Measurements from ENCODE around the gene PACS2.

The PACS2 gene

GRCh38 chr14:105337433-105337832 is 22.9 kb downstream of the PACS2 start:
- POLR2A ChIA-PET = no interaction called here
- no peak for DNase-seq (ENCODE audit: low read depth, low spot score)
- H3K4me3 ChIP-seq (ENCODE audit: low read depth, low read length) = no peak overlapping the region
- TF ChIP-seq CTCF (IDR thresholded peaks at IDR 0.05; ENCODE audit: insufficient read depth, low read length, missing control alignments) = no peak
- CTCF ChIA-PET = interaction anchor here (0.8 kb wide), 1 partner anchor 15 kb away, joined by 5 read pairs; no protein-coding TSS in a partner anchor

GRCh38 chr14:105337966-105338741 is 23.6 kb downstream of the PACS2 start:
- ChIA-PET POLR2A (no interaction called here), CTCF (interaction anchor here (0.8 kb wide), 1 partner anchor 14 kb away, joined by 5 read pairs; no protein-coding TSS in a partner anchor)

GRCh38 chr14:105340821-105341733 is 26.5 kb downstream of the PACS2 start:
- no peak for DNase-seq (ENCODE audit: low read depth, low spot score)
- ChIA-PET POLR2A (interaction anchor here (0.9 kb wide), 1 partner anchor 11 kb away, joined by 3 read pairs; no protein-coding TSS in a partner anchor), CTCF (interaction anchor here (1.1 to 4.1 kb wide), 3 partner anchors 10 to 251 kb away, joined by 3 to 26 read pairs (median 4); no protein-coding TSS in a partner anchor)
- no peak for TF ChIP-seq CTCF (IDR thresholded peaks at IDR 0.05; ENCODE audit: insufficient read depth, low read length, missing control alignments)
- H3K4me3 ChIP-seq (ENCODE audit: low read depth, low read length) = no peak overlapping the region

More at GRCh38 chr14:105337966-105338741, 23.6 kb downstream of the PACS2 start:
- DNase-seq (ENCODE audit: low read depth, low spot score) = no peak
- no peak for TF ChIP-seq CTCF (IDR thresholded peaks at IDR 0.05; ENCODE audit: insufficient read depth, low read length, missing control alignments)
- no peak overlapping the region for H3K4me3 ChIP-seq (ENCODE audit: low read depth, low read length)

GRCh38 chr14:105343194-105343593 is 28.6 kb downstream of the PACS2 start:
- no peak for TF ChIP-seq CTCF (IDR thresholded peaks at IDR 0.05; ENCODE audit: insufficient read depth, low read length, missing control alignments)
- H3K4me3 ChIP-seq (ENCODE audit: low read depth, low read length) = no peak overlapping the region
- POLR2A ChIA-PET = interaction anchor here (0.6 kb wide), 1 partner anchor 29 kb away, joined by 3 read pairs; the partner anchor contains the start of gene PACS2
- CTCF ChIA-PET = interaction anchor here (0.6 to 4.1 kb wide), 7 partner anchors 8 to 290 kb away, joined by 3 to 26 read pairs (median 4); no protein-coding TSS in a partner anchor
- no peak for DNase-seq (ENCODE audit: low read depth, low spot score)

GRCh38 chr14:105346200-105346533 is 31.6 kb downstream of the PACS2 start:
- CTCF ChIA-PET = interaction anchor here (1.0 to 1.3 kb wide), 5 partner anchors 24 to 256 kb away, joined by 3 to 5 read pairs (median 3); no protein-coding TSS in a partner anchor
- no peak for DNase-seq (ENCODE audit: low read depth, low spot score)
- no peak overlapping the region for H3K4me3 ChIP-seq (ENCODE audit: low read depth, low read length)
- TF ChIP-seq CTCF (IDR thresholded peaks at IDR 0.05; ENCODE audit: insufficient read depth, low read length, missing control alignments) = no peak
- POLR2A ChIA-PET = no interaction called here
